ENCODE measurements around the gene ARMC3. TPM values are rescaled to one million over a fixed set of nuclear protein-coding genes. Genes with fewer than 3 reads are reported as not detected.

Gene ARMC3
- polyA plus RNA-seq, 2 of the 4 experiments (the other 2 are of a cell fraction) = 0.09 to 0.59 TPM

GRCh38 chr10:23051855-23052331, 124.0 kb downstream of the ARMC3 start:
- ChIA-PET CTCF (no interaction called here), POLR2A (no interaction called here)
- ATAC-seq (no peak), FAIRE-seq (no peak), DNase-seq (ENCODE audit: low read depth in 1 of 2, low spot score in 1 of 2) (no peak)
- Histone ChIP-seq H3K9me3 (no peaks in the 10 kb centered on the region; the same call in 2 of the 3 replicates), H3K4me3 (no peak overlapping the region), H3K4me2 (no peak overlapping the region), H3K27ac (no peak overlapping the region), H3K4me1 (peaks cover 22% of the 10 kb centered on the region)
- no peak for TF ChIP-seq NR3C1 (IDR thresholded peaks at IDR 0.05)
- 84% methylated on average over 5 of the region's 5 CpGs for WGBS (ENCODE audit: missing lambda C conversion rate)

- TF ChIP-seq ATOH8 (CRISPR knock-in tag; IDR thresholded peaks at IDR 0.05; ENCODE audit: low read depth) (no peak), RCOR1 (IDR thresholded peaks at IDR 0.05; ENCODE audit: low read depth, low read length) (no peak), NFE2L2 (conservative IDR thresholded peaks at IDR 0.05; ENCODE audit: low read length) (peak; percentile 87), MAFK (IDR thresholded peaks at IDR 0.05; ENCODE audit: partially characterized antibody) (peak; percentile 95)
- peak in 1 of 2 experiments; percentile 64 for DNase-seq (ENCODE audit: low read depth in 1 of 2, low spot score in 1 of 2)
- ATAC-seq = peak in 1 of 2 experiments; percentile 48; a peak in 2 of 6 replicates
- POLR2A ChIA-PET = no interaction called here
- Histone ChIP-seq H3K9me3 (no peaks in the 10 kb centered on the region; the same call in 2 of the 3 replicates), H3K4me1 (peaks cover 12% of the 10 kb centered on the region), H3K27ac (peak overlapping the region; percentile 42 to 77), H3K4me2 (peak overlapping the region; percentile 24; the same call in 2 of the 3 replicates), H3K4me3 (no peak overlapping the region)
- CTCF ChIA-PET = no interaction called here
- FAIRE-seq = no peak
- WGBS (ENCODE audit: missing lambda C conversion rate) = 90% methylated on average over 1 of the region's 1 CpG
Measured at GRCh38 chr10:23053036-23053435, 125.2 kb downstream of the ARMC3 start.

DNA sequence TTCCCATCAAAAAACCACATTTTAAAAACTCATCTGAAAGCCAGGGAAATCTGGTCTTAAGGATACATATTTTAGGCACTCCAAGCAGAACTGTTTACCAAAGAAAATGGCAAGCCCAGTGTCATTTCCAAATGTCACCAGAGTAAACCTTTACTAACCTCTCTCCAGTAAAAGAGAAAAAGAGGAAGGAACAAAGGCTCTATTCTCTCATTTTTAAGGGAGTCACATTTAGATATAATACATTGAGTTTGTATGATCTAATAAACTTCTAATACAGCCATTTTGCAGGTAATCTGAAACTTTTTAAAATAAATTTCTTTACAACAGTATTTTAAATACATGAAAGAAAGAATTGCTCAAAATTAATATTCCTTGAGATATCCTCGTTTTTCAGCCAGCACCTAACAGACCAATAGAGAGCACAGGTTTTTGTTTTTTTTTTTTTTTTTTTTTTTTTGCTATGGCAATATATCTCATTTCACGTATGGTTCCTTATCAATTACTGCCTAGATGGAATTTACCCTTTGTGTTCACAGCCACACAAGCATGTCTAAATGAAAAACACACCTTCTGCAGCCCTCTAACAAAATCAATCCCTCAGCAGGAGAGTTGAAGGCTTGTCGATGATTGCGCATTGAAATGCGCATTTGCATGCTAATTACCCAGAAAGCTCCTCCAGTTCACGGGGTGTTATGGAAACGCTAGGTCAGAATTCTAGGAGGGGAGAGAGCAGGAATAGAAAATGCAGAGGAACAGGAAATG, 127.8 kb downstream of the ARMC3 start:
- TF ChIP-seq ZNF302 (CRISPR knock-in tag; IDR thresholded peaks at IDR 0.05) = no peak
- TF ChIP-seq RCOR1 (IDR thresholded peaks at IDR 0.05; ENCODE audit: low read depth, low read length) = no peak
- no peak for TF ChIP-seq TP53 (CRISPR knock-in tag; IDR thresholded peaks at IDR 0.05)
- no peak for TF ChIP-seq MYC (IDR thresholded peaks at IDR 0.05; ENCODE audit: borderline replicate concordance, low read length)
- no peak for TF ChIP-seq FOSB (CRISPR knock-in tag; IDR thresholded peaks at IDR 0.05)
- TF ChIP-seq REST (IDR thresholded peaks at IDR 0.05) = no peak
- no peak for TF ChIP-seq JUNB (IDR thresholded peaks at IDR 0.05)
- TF ChIP-seq EHMT2 (IDR thresholded peaks at IDR 0.05; ENCODE audit: low read depth) = no peak
- TF ChIP-seq, protein P1, sequence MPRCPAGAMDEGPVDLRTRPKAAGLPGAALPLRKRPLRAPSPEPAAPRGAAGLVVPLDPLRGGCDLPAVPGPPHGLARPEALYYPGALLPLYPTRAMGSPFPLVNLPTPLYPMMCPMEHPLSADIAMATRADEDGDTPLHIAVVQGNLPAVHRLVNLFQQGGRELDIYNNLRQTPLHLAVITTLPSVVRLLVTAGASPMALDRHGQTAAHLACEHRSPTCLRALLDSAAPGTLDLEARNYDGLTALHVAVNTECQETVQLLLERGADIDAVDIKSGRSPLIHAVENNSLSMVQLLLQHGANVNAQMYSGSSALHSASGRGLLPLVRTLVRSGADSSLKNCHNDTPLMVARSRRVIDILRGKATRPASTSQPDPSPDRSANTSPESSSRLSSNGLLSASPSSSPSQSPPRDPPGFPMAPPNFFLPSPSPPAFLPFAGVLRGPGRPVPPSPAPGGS (IDR thresholded peaks at IDR 0.05) = no peak
- TF ChIP-seq ZSCAN20 (CRISPR knock-in tag; IDR thresholded peaks at IDR 0.05) = no peak
- no peak for TF ChIP-seq PBX3 (IDR thresholded peaks at IDR 0.05)
- TF ChIP-seq CHD4 (IDR thresholded peaks at IDR 0.05; ENCODE audit: borderline replicate concordance) = no peak
- 74% methylated on average over 7 of the region's 7 CpGs for WGBS (ENCODE audit: missing lambda C conversion rate)
- Histone ChIP-seq H3K9me3 (no peaks in the 10 kb centered on the region; the same call in 2 of the 3 replicates), H3K27ac (no peak overlapping the region), H3K4me2 (no peak overlapping the region), H3K4me3 (no peak overlapping the region), H3K4me1 (peaks cover 11% of the 10 kb centered on the region)
- DNase-seq (ENCODE audit: low read depth in 1 of 2, low spot score in 1 of 2) (no peak), ATAC-seq (no peak), FAIRE-seq (no peak)
- ChIA-PET CTCF (no interaction called here), POLR2A (no interaction called here)
